Small intestine (tissue), 7 donors: ENCODE results near the gene CADPS2. TPM values are rescaled to one million over a fixed set of nuclear protein-coding genes. Genes with fewer than 3 reads are reported as not detected.
"Not testable (repeated sequence)": the region's sequence is repeated elsewhere in the genome, so short reads cannot be mapped to it uniquely, and the experiment has no call there.

ENCODE experiments used
- DNase-seq, 2 donors: peaks; one replicate each; pipeline versions ENCODE4 v3.0.0 to v3.0.0-alpha.2; 2013
- FAIRE-seq: peaks from 2 replicates; lab custom pipeline; 2012; peaks lifted over from hg19 to GRCh38; lab: Jason Lieb, UNC
- H3K27ac ChIP-seq, 3 donors: one replicate each; pipeline ENCODE4 v1.5.1; 2013; ENCODE audit warnings: low read length in 2 of 3, mild to moderate bottlenecking in 2 of 3, control low read depth in 1 of 3, inconsistent platforms in 1 of 3, low read depth in 1 of 3, moderate library complexity in 1 of 3
- H3K27me3 ChIP-seq, 3 donors: one replicate each; pipeline ENCODE4 v1.6.1; 2013; ENCODE audit warnings: low read length in 3 of 3, inconsistent platforms in 1 of 3; ENCODE audit not compliant: control insufficient read depth in 3 of 3, insufficient read depth in 3 of 3
- H3K36me3 ChIP-seq, 3 donors: one replicate each; pipeline ENCODE4 v1.6.1; 2013; ENCODE audit warnings: low read length in 3 of 3, inconsistent platforms in 1 of 3, low read depth in 1 of 3, mild to moderate bottlenecking in 1 of 3, moderate library complexity in 1 of 3; ENCODE audit not compliant: control insufficient read depth in 3 of 3, insufficient read depth in 2 of 3
- H3K4me1 ChIP-seq, 3 donors: one replicate each; pipeline ENCODE4 v1.6.1; 2013; ENCODE audit warnings: low read length in 2 of 3, inconsistent platforms in 1 of 3, low read depth in 1 of 3, mild to moderate bottlenecking in 1 of 3, moderate library complexity in 1 of 3; ENCODE audit not compliant: control insufficient read depth in 3 of 3, insufficient read depth in 2 of 3
- H3K4me3 ChIP-seq, 3 donors: one replicate each; pipeline ENCODE4 v1.5.1; 2013; ENCODE audit warnings: low read length in 3 of 3, control low read depth in 1 of 3, inconsistent platforms in 1 of 3, low read depth in 1 of 3, mild to moderate bottlenecking in 1 of 3, moderate library complexity in 1 of 3
- H3K9me3 ChIP-seq, 2 donors: one replicate each; pipeline ENCODE4 v1.6.1; 2013; ENCODE audit warnings: low read depth in 1 of 2, low read length in 1 of 2; ENCODE audit not compliant: control insufficient read depth in 2 of 2, insufficient read depth in 1 of 2
- WGBS, 3 donors: extraction: QIAGEN DNeasy Blood & Tissue Kit; methylation state at CpG; one replicate each; pipeline ENCODE4 v1.1.7; 2013; 5-methylcytosine and 5-hydroxymethylcytosine counted together
- polyA plus RNA-seq, 4 donors: library from polyadenylated mRNA; stranded (reverse) in 3 of 4; unstranded in 1 of 4; fragments of 200-250 nt in 3 of 4; fragments of 120-200 nt in 1 of 4; gene quantifications; one replicate each; pipeline versions ENCODE4 v1.2.1 to v1.2.3, GENCODE V29; 2013
- donor health status: healthy with polysubstance abuse.
- donor health status: control.
- donor health status: control.
- donor health status: Bipolar disorder and iron deficiency.
- donor health status: healthy.

The CADPS2 gene
- polyA plus RNA-seq, 4 donors, result 11.3 to 26.6 (median 14.8) TPM

- H3K36me3 ChIP-seq, result no peaks in the 10 kb centered on the region
- no peaks in the 10 kb centered on the region for H3K27me3 ChIP-seq
- no peaks in the 10 kb centered on the region for H3K4me1 ChIP-seq
- no peaks in the 10 kb centered on the region for H3K9me3 ChIP-seq
- H3K4me3 ChIP-seq, result no peak overlapping the region
- WGBS, 3 donors, result 71 to 94% (median 77%) methylated on average over 2 of the region's 2 CpGs
- no peak overlapping the region for H3K27ac ChIP-seq
- FAIRE-seq (no peak), DNase-seq (no peak)
Measured at GRCh38 chr7:122658856-122659255, 227.4 kb downstream of the CADPS2 start.

GRCh38 chr7:122653685-122654084, 232.6 kb downstream of the CADPS2 start:
- H3K4me3 ChIP-seq, result no peak overlapping the region
- FAIRE-seq, result no peak
- no peaks in the 10 kb centered on the region for H3K4me1 ChIP-seq
- no peak for DNase-seq
- 80 to 90% (median 83%) methylated on average over 5 of the region's 5 CpGs for WGBS, 3 donors
- no peaks in the 10 kb centered on the region for H3K27me3 ChIP-seq
- no peaks in the 10 kb centered on the region for H3K9me3 ChIP-seq
- H3K36me3 ChIP-seq, result no peaks in the 10 kb centered on the region
- H3K27ac ChIP-seq, result no peak overlapping the region

- DNase-seq (no peak), FAIRE-seq (no peak)
- Histone ChIP-seq H3K4me1 (peaks cover 0 to 3% (median 0%) of the 10 kb centered on the region in 3 donors), H3K9me3 (no peaks in the 10 kb centered on the region), H3K27ac (no peak overlapping the region), H3K27me3 (no peaks in the 10 kb centered on the region), H3K36me3 (no peaks in the 10 kb centered on the region), H3K4me3 (no peak overlapping the region)
- WGBS, 3 donors, result 26 to 40% (median 28%) methylated on average over 4 of the region's 4 CpGs
Measured at GRCh38 chr7:122652876-122653275, 233.4 kb downstream of the CADPS2 start.

GRCh38 chr7:122651451-122651850, 234.8 kb downstream of the CADPS2 start:
- Histone ChIP-seq H3K4me3 (no peak overlapping the region), H3K36me3 (no peaks in the 10 kb centered on the region), H3K27ac (no peak overlapping the region), H3K27me3 (no peaks in the 10 kb centered on the region), H3K4me1 (peaks cover 0 to 4% (median 0%) of the 10 kb centered on the region in 3 donors), H3K9me3 (no peaks in the 10 kb centered on the region)
- FAIRE-seq (no peak), DNase-seq (no peak)
- 59 to 90% (median 77%) methylated on average over 2 of the region's 2 CpGs for WGBS, 3 donors

- WGBS, 3 donors, result 69 to 90% (median 82%) methylated on average over 1 of the region's 1 CpG
- no peak overlapping the region for H3K4me3 ChIP-seq
- FAIRE-seq (no peak), DNase-seq (no peak)
- no peaks in the 10 kb centered on the region for H3K9me3 ChIP-seq
- H3K27ac ChIP-seq, result no peak overlapping the region
- peaks cover 0 to 1% (median 0%) of the 10 kb centered on the region in 3 donors for H3K36me3 ChIP-seq
- H3K4me1 ChIP-seq, result peaks cover 0 to 4% (median 0%) of the 10 kb centered on the region in 3 donors
- H3K27me3 ChIP-seq, result no peaks in the 10 kb centered on the region
Measured at GRCh38 chr7:122643250-122643649, 243.0 kb downstream of the CADPS2 start.

GRCh38 chr7:122638459-122638858, 247.8 kb downstream of the CADPS2 start:
- Histone ChIP-seq H3K4me3 (no peak overlapping the region), H3K27ac (no peak overlapping the region), H3K27me3 (no peaks in the 10 kb centered on the region), H3K4me1 (no peaks in the 10 kb centered on the region), H3K9me3 (no peaks in the 10 kb centered on the region), H3K36me3 (peaks cover 0 to 3% (median 0%) of the 10 kb centered on the region in 3 donors)
- FAIRE-seq (no peak), DNase-seq (no peak)
- WGBS, 3 donors, result 81 to 93% (median 82%) methylated on average over 2 of the region's 2 CpGs

GRCh38 chr7:122637784-122638183, 248.5 kb downstream of the CADPS2 start:
- Histone ChIP-seq H3K36me3 (peaks cover 0 to 3% (median 0%) of the 10 kb centered on the region in 3 donors), H3K9me3 (no peaks in the 10 kb centered on the region), H3K27ac (no peak overlapping the region), H3K4me1 (no peaks in the 10 kb centered on the region), H3K27me3 (no peaks in the 10 kb centered on the region), H3K4me3 (no peak overlapping the region)
- no peak for FAIRE-seq
- no peak for DNase-seq
- WGBS, 3 donors, result 90 to 92% (median 91%) methylated on average over 2 of the region's 2 CpGs

GRCh38 chr7:122635481-122635880, 250.8 kb downstream of the CADPS2 start:
- 92 to 100% (median 97%) methylated on average over 2 of the region's 2 CpGs for WGBS, 3 donors
- not testable (repeated sequence) for H3K27me3 ChIP-seq, DNase-seq, H3K4me3 ChIP-seq, H3K27ac ChIP-seq, H3K36me3 ChIP-seq, H3K4me1 ChIP-seq, FAIRE-seq, H3K9me3 ChIP-seq

GRCh38 chr7:122633472-122633871, 252.8 kb downstream of the CADPS2 start:
- H3K27me3 ChIP-seq, result no peaks in the 10 kb centered on the region
- FAIRE-seq (no peak), DNase-seq (no peak)
- H3K36me3 ChIP-seq, result peaks cover 0 to 3% (median 0%) of the 10 kb centered on the region in 3 donors
- WGBS, 3 donors, result 82 to 89% (median 88%) methylated on average over 3 of the region's 3 CpGs
- no peak overlapping the region for H3K27ac ChIP-seq
- no peaks in the 10 kb centered on the region for H3K9me3 ChIP-seq
- H3K4me1 ChIP-seq, result no peaks in the 10 kb centered on the region
- H3K4me3 ChIP-seq, result no peak overlapping the region
